ENCODE data around the gene OSBPL6.

DNA sequence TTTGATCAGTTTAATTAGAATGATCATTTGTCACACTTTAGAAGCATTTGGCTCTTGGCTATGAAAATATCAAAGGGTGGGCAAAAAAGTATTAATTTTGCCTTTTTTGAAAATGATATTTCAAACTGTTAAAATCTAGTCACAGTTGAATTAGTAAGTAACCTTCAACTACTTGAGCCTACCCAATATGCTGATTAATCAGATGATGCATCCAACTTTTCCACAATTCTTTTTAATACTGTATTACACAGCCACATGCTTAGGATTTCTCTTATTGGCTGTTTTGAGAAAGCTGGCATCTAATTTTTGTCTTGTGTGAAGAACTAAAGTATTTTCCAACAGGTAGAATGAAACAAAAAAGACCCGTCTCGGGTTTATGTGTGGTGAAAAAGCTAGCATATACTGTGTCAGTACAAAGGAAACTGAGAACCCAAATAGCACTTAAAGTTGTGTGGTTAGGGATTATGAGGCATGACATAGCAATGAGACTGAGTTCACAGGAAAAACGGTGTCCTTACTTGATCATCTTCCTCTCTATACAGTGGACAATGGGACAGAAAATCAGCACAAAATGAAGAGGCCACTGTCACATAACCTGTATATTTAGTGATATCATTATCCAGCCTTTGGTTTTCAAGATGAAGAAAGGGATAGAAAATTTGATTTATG is 11.7 kb downstream of the OSBPL6 start:
- TF ChIP-seq YY1 (IDR thresholded peaks at IDR 0.05; ENCODE audit: extremely low read depth, insufficient replicate concordance, low read depth, low read length): no peak
- no peak for TF ChIP-seq ZNF274 (IDR thresholded peaks at IDR 0.05; ENCODE audit: low read depth, low read length)
- no peak for TF ChIP-seq POLR2A (IDR thresholded peaks at IDR 0.05; ENCODE audit: borderline replicate concordance, extremely low read depth, insufficient read depth, insufficient read length)
- no peak for TF ChIP-seq RAD21 (IDR thresholded peaks at IDR 0.05; ENCODE audit: low read depth)
- no peak for TF ChIP-seq EZH2 (IDR thresholded peaks at IDR 0.05)
- TF ChIP-seq, protein P1, sequence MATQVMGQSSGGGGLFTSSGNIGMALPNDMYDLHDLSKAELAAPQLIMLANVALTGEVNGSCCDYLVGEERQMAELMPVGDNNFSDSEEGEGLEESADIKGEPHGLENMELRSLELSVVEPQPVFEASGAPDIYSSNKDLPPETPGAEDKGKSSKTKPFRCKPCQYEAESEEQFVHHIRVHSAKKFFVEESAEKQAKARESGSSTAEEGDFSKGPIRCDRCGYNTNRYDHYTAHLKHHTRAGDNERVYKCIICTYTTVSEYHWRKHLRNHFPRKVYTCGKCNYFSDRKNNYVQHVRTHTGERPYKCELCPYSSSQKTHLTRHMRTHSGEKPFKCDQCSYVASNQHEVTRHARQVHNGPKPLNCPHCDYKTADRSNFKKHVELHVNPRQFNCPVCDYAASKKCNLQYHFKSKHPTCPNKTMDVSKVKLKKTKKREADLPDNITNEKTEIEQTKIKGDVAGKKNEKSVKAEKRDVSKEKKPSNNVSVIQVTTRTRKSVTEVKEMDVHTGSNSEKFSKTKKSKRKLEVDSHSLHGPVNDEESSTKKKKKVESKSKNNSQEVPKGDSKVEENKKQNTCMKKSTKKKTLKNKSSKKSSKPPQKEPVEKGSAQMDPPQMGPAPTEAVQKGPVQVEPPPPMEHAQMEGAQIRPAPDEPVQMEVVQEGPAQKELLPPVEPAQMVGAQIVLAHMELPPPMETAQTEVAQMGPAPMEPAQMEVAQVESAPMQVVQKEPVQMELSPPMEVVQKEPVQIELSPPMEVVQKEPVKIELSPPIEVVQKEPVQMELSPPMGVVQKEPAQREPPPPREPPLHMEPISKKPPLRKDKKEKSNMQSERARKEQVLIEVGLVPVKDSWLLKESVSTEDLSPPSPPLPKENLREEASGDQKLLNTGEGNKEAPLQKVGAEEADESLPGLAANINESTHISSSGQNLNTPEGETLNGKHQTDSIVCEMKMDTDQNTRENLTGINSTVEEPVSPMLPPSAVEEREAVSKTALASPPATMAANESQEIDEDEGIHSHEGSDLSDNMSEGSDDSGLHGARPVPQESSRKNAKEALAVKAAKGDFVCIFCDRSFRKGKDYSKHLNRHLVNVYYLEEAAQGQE (IDR thresholded peaks at IDR 0.05; ENCODE audit: low read depth): no peak
- TF ChIP-seq, protein P2, sequence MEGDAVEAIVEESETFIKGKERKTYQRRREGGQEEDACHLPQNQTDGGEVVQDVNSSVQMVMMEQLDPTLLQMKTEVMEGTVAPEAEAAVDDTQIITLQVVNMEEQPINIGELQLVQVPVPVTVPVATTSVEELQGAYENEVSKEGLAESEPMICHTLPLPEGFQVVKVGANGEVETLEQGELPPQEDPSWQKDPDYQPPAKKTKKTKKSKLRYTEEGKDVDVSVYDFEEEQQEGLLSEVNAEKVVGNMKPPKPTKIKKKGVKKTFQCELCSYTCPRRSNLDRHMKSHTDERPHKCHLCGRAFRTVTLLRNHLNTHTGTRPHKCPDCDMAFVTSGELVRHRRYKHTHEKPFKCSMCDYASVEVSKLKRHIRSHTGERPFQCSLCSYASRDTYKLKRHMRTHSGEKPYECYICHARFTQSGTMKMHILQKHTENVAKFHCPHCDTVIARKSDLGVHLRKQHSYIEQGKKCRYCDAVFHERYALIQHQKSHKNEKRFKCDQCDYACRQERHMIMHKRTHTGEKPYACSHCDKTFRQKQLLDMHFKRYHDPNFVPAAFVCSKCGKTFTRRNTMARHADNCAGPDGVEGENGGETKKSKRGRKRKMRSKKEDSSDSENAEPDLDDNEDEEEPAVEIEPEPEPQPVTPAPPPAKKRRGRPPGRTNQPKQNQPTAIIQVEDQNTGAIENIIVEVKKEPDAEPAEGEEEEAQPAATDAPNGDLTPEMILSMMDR (IDR thresholded peaks at IDR 0.05 in 2 of 3, conservative IDR thresholded peaks at IDR 0.05 in 1 of 3; ENCODE audit: borderline replicate concordance in 1 of 3, insufficient read depth in 1 of 3, low read depth in 2 of 3, low read length in 2 of 3): no peak
- no peak for TF ChIP-seq TCF7L2 (IDR thresholded peaks at IDR 0.05; ENCODE audit: borderline replicate concordance, extremely low read depth, insufficient read depth, insufficient read length)
- TF ChIP-seq POLR2AphosphoS5 (IDR thresholded peaks at IDR 0.05; ENCODE audit: low read depth, low read length): no peak
- no peak for TF ChIP-seq FOSL1 (IDR thresholded peaks at IDR 0.05; ENCODE audit: low read depth)
- no peak for TF ChIP-seq CEBPB (IDR thresholded peaks at IDR 0.05; ENCODE audit: low read depth)
- no peak for TF ChIP-seq EZH2phosphoT487 (IDR thresholded peaks at IDR 0.05; ENCODE audit: borderline replicate concordance)
- no peak for TF ChIP-seq JUND (IDR thresholded peaks at IDR 0.05)
- TF ChIP-seq SP1 (IDR thresholded peaks at IDR 0.05; ENCODE audit: low read depth): no peak

Measured in HCT116 (cell line).